ENCODE results near the gene EFHC1. TPM values are rescaled to one million over a fixed set of nuclear protein-coding genes. Genes with fewer than 3 reads are reported as not detected.
"Not testable (repeated sequence)": the region's sequence is repeated elsewhere in the genome, so short reads cannot be mapped to it uniquely, and the experiment has no call there.

EFHC1 gene
- total RNA-seq, 1 experiment from 2014 or later, result 12.4 TPM

DNA sequence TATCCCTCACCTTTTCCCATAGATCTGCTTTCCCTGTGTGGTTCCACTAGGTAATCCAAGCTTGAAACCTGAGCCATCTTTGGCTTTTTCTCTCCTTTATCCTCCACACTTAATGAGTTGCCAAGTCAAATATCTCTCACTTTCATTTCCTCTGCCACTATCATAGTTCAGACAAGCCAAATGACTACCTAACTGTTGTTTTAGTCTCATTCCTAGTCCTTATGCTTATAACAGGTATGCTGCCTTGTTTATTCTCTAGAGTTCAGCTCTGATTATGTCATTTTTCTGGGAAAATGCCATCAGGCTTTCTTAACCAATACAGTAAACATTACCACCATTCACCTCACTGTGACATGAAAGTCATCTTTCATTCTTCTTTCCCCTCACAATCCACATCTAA is 6.5 kb downstream of the EFHC1 start:
- Histone ChIP-seq H4K20me1 (ENCODE audit: insufficient read depth) (no peaks in the 10 kb centered on the region), H3K4me2 (ENCODE audit: low read length) (no peak overlapping the region), H3K9me2 (ENCODE audit: insufficient read depth) (no peaks in the 10 kb centered on the region), H3K4me3 (replicated peaks in 1 of 2; ENCODE audit: low read depth in 1 of 2, low read length in 2 of 2) (no peak overlapping the region), H3K79me2 (ENCODE audit: insufficient read depth, low read length) (no peaks in the 10 kb centered on the region), H3K27me3 (ENCODE audit: insufficient read depth, low read length) (no peaks in the 10 kb centered on the region), H3K36me3 (ENCODE audit: control insufficient read depth in 1 of 2, insufficient read depth in 2 of 2, low read length in 2 of 2) (no peaks in the 10 kb centered on the region), H3K9me3 (ENCODE audit: control insufficient read depth in 1 of 2, insufficient read depth in 1 of 2, low read depth in 1 of 2, low read length in 2 of 2) (no peaks in the 10 kb centered on the region), H2AFZ (ENCODE audit: low read depth, low read length, poor library complexity, severe bottlenecking) (no peak overlapping the region), H3K27ac (ENCODE audit: low read depth, low read length) (no peak overlapping the region), H3K9ac (ENCODE audit: low read length) (no peak overlapping the region), H3K4me1 (ENCODE audit: control insufficient read depth in 1 of 2, insufficient read depth in 2 of 2, low read length in 2 of 2) (peaks cover 6 to 23% of the 10 kb centered on the region in 2 experiments)
- ChIA-PET RAD21 (ENCODE audit: low non-redundant PET in 1 of 2, low total read pairs in 2 of 2, uncharacterized antibody in 2 of 2, unreplicated experiment in 2 of 2) (no interaction called here), CTCF (no interaction called here), POLR2A (no interaction called here)
- no peak for ATAC-seq
- TF ChIP-seq FOSL1 (IDR thresholded peaks at IDR 0.05; ENCODE audit: low read depth) (no peak), JUND (IDR thresholded peaks at IDR 0.05) (no peak), EZH2phosphoT487 (IDR thresholded peaks at IDR 0.05; ENCODE audit: borderline replicate concordance) (no peak), ELF1 (IDR thresholded peaks at IDR 0.05; ENCODE audit: borderline replicate concordance, low read depth) (no peak), CBX3 (IDR thresholded peaks at IDR 0.05; ENCODE audit: low read depth) (no peak), EZH2 (IDR thresholded peaks at IDR 0.05) (no peak), SP1 (IDR thresholded peaks at IDR 0.05; ENCODE audit: low read depth) (no peak), EGR1 (IDR thresholded peaks at IDR 0.05; ENCODE audit: low read depth) (no peak), SIN3A (IDR thresholded peaks at IDR 0.05; ENCODE audit: low read depth) (no peak)
- TF ChIP-seq, protein P1, sequence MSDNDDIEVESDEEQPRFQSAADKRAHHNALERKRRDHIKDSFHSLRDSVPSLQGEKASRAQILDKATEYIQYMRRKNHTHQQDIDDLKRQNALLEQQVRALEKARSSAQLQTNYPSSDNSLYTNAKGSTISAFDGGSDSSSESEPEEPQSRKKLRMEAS (IDR thresholded peaks at IDR 0.05), result no peak
- TF ChIP-seq, protein P2, sequence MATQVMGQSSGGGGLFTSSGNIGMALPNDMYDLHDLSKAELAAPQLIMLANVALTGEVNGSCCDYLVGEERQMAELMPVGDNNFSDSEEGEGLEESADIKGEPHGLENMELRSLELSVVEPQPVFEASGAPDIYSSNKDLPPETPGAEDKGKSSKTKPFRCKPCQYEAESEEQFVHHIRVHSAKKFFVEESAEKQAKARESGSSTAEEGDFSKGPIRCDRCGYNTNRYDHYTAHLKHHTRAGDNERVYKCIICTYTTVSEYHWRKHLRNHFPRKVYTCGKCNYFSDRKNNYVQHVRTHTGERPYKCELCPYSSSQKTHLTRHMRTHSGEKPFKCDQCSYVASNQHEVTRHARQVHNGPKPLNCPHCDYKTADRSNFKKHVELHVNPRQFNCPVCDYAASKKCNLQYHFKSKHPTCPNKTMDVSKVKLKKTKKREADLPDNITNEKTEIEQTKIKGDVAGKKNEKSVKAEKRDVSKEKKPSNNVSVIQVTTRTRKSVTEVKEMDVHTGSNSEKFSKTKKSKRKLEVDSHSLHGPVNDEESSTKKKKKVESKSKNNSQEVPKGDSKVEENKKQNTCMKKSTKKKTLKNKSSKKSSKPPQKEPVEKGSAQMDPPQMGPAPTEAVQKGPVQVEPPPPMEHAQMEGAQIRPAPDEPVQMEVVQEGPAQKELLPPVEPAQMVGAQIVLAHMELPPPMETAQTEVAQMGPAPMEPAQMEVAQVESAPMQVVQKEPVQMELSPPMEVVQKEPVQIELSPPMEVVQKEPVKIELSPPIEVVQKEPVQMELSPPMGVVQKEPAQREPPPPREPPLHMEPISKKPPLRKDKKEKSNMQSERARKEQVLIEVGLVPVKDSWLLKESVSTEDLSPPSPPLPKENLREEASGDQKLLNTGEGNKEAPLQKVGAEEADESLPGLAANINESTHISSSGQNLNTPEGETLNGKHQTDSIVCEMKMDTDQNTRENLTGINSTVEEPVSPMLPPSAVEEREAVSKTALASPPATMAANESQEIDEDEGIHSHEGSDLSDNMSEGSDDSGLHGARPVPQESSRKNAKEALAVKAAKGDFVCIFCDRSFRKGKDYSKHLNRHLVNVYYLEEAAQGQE (IDR thresholded peaks at IDR 0.05; ENCODE audit: low read depth), result no peak
- intact Hi-C loops (cut with micrococcal nuclease), result no loop called here
- no peak for DNase-seq (ENCODE audit: low read depth, low spot score)
- no TSS peak for BruUV-seq (replicated peaks)

DNA sequence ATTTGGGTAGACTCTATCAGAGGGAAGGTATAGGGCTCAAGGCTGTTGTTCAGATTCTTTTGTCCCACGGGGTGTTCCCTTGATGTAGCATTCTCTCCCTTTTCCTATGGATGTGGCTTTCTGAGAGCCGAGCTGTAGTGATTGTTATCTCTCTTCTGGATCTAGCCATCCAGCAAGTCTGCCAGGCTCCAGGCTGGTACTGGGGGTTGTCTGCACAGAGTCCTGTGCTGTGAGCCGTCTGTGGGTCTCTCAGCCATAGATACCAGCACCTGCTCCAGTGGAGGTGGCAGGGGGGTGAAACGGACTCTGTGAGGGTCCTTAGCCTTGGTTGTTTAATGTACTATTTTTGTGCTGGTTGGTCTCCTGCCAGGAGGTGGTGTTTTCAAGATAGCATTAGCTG is 13.2 kb downstream of the EFHC1 start:
- H3K9ac ChIP-seq (ENCODE audit: low read length); DNase-seq (ENCODE audit: low read depth, low spot score); RAD21 ChIA-PET (ENCODE audit: low non-redundant PET in 1 of 2, low total read pairs in 2 of 2, uncharacterized antibody in 2 of 2, unreplicated experiment in 2 of 2); H3K4me1 ChIP-seq (ENCODE audit: control insufficient read depth in 1 of 2, insufficient read depth in 2 of 2, low read length in 2 of 2); H2AFZ ChIP-seq (ENCODE audit: low read depth, low read length, poor library complexity, severe bottlenecking); POLR2A ChIA-PET; intact Hi-C loops (cut with micrococcal nuclease); ATAC-seq; H3K4me3 ChIP-seq (replicated peaks in 1 of 2; ENCODE audit: low read depth in 1 of 2, low read length in 2 of 2); H3K27me3 ChIP-seq (ENCODE audit: insufficient read depth, low read length); H3K79me2 ChIP-seq (ENCODE audit: insufficient read depth, low read length); H3K36me3 ChIP-seq (ENCODE audit: control insufficient read depth in 1 of 2, insufficient read depth in 2 of 2, low read length in 2 of 2); H3K9me2 ChIP-seq (ENCODE audit: insufficient read depth); H4K20me1 ChIP-seq (ENCODE audit: insufficient read depth); H3K4me2 ChIP-seq (ENCODE audit: low read length); BruUV-seq (replicated peaks); H3K27ac ChIP-seq (ENCODE audit: low read depth, low read length); H3K9me3 ChIP-seq (ENCODE audit: control insufficient read depth in 1 of 2, insufficient read depth in 1 of 2, low read depth in 1 of 2, low read length in 2 of 2): not testable (repeated sequence)
- CTCF ChIA-PET, result interaction anchor here (1.2 kb wide), 1 partner anchor 10 kb away, joined by 4 read pairs; no protein-coding TSS in a partner anchor

All from HCT116 (cell line).